ENCODE results near the gene PCBD2.

The PCBD2 gene

GRCh38 chr5:135008981-135009735 is 104.2 kb downstream of the PCBD2 start:
- no peak for DNase-seq

- no peak for DNase-seq
Measured at GRCh38 chr5:135009736-135010501, 105.0 kb downstream of the PCBD2 start.

DNA sequence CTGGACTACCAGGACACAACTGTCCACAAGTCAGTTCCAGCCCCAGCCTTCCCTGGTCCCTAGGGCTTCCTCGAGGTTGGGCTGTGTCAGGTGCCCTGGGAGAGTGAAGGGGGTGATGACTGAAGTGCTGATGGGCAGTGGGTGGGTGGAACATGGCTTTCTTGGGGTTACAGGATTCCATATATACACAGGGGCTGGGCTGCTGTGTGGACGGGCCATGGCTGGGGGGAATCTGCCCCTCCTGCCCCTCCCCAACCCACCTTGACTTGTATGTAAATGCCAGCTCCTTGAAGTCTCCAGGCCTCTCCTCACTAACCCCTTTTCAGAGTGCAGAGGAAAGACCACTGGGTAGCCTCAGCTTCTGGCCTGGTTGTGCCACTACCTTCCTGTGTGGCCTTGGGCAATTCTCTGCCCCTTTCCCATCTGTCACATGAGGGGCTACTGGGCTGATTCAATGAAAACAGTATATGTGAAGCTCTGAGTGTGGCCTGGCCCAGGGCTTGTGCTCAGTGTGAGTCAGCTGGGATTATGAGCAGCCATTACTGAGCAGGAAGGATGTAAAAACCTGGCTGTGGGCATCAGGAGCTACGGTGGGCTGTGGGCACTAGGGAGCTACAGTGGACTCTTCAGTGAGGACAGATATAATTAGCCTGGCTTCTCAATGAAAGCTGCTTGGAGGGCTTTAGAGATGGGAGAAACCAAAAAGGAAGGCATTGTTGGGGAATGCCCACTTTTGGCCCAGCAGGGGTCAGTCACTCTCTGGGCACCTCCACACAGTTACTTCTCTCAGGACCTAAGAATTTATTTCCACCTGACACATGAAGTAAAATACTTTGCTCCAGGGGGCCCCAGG is 105.8 kb downstream of the PCBD2 start:
- DNase-seq = no peak

GRCh38 chr5:135011355-135012032 is 106.6 kb downstream of the PCBD2 start:
- DNase-seq = no peak

GRCh38 chr5:135012033-135012588 is 107.2 kb downstream of the PCBD2 start:
- DNase-seq = no peak
